Measurements from ENCODE around the gene NIF3L1.
"Not testable (repeated sequence)": the region's sequence is repeated elsewhere in the genome, so short reads cannot be mapped to it uniquely, and the experiment has no call there.

The NIF3L1 gene

DNA sequence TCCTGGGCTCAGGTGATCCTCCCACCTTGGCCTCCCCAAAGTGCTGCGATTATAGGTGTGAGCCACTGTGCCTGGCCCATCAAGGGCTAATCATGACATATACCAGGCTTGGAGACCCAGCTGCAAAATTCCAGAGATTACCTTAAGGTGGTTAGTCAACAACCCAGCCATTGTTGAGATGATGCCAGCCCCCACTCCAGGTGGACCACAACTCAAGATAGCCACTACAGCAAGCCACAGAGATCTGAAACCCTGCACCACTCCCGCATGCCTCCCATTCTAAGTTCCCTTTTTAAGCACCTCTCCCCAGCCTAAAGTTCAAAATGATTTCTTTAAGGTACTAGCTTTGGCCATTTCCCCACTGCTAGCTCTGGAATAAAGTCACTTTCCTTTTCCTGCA lies 20.2 kb upstream of the NIF3L1 start:
- no peak for DNase-seq

- no peak for DNase-seq
These were observed 18.0 kb upstream of the NIF3L1 start for GRCh38 chr2:200871151-200871550.

- DNase-seq = no peak
These were observed 15.6 kb upstream of the NIF3L1 start for GRCh38 chr2:200873560-200873959.

DNA sequence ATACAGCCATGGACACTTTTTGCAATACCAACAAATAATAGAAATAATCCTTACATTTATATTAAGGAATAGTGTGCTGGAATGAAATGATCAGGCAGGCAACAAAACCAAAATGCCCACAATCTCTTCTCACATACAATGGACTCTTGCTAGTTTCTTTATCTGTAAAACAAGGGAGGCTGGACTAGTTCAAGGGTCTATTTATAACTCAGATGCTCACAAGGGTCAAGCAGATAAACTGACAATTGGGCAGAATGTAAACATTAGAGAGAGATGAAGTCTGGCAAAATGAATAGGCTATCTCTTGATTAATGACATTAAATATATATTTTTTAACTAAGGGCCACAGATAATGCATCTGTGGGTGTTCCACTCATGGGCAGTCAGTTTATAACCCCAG lies 11.7 kb upstream of the NIF3L1 start:
- DNase-seq = no peak

DNA sequence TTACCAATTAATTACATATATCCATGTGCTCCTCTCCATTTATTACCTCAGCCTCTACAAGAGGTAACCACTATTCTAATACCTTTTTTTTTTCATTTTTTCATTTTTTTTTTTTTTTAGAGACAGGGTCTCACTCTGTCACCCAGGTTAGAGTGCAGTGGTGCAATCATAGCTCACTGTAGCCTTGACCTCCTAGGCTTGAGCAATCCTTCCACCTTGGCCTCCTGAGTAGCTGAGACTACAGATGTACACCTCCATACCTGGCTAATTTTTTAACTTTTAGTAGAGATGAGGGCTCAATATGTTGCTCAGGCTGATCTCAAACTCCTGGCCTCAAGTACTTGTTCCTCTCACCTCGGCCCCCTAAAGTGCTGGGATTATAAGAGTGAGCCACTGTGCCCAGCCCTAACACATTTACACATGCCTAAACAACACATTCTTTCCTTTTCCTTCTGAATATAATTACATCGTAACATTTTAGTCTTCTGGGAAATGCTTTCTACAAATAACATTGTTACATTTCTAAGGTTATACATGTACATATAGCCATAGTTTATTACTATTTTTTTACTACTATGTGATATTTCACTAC lies 10.8 kb upstream of the NIF3L1 start:
- DNase-seq = no peak

GRCh38 chr2:200881715-200882249 lies 7.4 kb upstream of the NIF3L1 start:
- DNase-seq = not testable (repeated sequence)

DNA sequence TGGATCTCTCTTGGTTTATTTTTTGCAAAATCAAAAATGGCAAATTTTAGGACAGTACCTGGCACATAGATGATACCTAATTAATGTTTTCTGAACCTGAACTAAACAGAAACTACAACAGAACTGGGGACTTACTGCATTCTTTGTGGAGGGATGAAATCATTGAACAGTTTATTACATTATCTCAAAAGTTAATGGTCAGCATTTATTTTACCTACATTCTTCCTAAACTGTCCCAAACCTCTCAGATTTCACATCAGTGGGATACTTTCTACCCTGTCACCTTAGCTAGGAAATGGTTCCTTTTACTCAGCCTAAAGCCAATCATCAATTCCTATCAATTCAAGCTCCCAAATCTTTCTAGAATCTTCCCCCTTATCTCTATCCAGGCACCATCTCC lies 10.3 kb downstream of the NIF3L1 start:
- no peak for DNase-seq

DNA sequence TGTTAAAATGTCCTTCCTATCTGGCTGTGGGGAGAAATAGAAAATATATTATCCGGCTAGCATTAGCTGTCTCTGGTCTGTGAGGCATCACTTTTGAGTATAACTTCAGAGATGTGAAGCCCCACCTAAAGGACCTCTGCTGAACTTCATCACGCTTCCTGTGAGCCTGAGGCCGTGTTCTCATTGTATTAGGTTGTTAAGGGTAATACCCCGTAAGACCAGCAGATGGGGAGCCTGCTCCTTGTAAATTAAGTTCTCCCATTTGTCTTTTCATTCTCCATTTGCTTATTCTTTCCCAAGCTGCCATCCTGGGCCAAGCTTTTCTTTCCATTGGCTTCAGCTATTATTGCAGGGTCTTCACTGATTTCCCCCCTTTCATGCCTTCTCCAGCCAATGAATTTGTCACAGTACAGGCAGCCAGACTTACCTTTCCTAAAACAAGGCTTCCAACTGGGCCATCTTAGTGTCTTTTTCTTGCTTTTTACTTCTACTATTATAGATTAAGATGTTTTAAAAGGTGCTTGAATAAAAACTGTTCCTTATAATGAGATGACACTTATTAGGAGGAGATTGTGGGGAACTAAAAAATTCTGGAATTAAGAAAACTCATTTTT lies 12.4 kb downstream of the NIF3L1 start:
- DNase-seq = peak in 26 of 56 donors; percentile 0 to 65 (median 8)

- DNase-seq = peak in 50 of 56 donors; percentile 1 to 81 (median 30)
These were observed 16.6 kb downstream of the NIF3L1 start for GRCh38 chr2:200905618-200906296.

DNA sequence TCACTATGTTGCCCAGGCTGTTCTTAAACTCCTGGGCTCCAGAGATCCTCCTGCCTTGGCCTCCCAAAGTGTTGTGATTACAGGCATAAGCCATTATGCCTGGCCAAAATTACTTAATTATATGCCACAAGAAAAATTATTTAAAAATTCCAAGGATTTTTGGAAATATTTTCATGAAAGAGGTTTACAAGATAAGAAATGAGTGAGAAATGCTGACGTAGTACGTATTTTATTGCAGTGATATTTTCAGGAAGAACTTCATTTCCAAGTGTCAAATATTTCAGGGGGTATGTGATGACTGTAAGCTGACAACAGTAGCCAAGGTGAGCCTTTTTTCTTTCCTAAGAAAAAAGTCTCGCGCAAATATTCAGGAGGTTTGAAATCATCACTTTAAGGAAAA lies 20.8 kb downstream of the NIF3L1 start:
- DNase-seq = no peak

DNA sequence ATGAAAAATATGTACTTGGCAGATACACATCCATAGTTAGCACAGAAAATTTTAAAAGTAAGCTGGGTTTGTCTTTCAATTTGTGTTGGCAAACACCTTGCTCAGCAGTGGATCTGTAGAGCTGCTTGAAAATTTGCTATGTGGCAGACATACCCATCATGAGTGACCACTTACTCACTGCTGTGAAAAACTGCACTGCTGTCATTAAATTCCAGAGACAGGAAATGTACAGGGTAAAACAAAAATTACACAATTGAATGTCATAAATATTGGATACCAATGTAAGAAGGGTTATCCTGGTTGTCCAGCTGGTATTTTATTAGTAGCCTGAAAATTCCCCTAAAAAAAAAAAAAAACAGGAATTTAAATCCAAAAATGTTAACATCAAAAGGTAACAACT lies 24.5 kb downstream of the NIF3L1 start:
- DNase-seq = no peak

- DNase-seq = no peak
These were observed 33.3 kb downstream of the NIF3L1 start for GRCh38 chr2:200922439-200922838.

GRCh38 chr2:200929334-200930249 lies 40.4 kb downstream of the NIF3L1 start:
- no peak for DNase-seq

DNA sequence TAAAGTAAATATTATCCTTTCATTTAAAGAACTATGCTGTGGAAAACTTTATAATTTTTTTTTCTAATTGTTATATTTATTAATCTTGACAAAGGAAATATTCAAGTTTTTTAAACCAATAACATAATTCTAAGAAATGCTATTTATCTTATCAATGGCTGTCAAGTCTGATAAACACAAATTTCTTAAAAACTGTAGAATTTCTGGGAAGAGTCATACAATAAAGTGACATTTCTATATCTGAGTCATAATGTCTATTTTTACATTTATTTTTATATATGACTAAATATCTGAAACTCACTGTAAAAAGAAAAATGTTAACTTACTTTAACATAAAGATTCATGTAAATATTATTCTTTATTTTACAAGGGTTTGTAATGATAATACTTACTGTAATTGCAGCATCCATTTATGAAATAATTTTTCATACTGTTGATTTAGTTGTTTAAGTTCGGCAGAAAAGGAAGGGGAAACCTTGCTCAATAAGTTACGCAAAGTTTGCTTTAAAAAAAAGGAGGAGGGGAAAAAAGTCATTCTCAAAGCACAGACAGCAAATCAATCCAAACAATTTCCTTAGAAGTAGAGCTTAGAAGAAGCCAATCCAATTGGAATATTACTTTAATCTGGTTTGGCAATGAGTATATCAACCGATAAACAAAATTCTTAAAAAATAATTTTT lies 41.9 kb downstream of the NIF3L1 start:
- DNase-seq = no peak

DNA sequence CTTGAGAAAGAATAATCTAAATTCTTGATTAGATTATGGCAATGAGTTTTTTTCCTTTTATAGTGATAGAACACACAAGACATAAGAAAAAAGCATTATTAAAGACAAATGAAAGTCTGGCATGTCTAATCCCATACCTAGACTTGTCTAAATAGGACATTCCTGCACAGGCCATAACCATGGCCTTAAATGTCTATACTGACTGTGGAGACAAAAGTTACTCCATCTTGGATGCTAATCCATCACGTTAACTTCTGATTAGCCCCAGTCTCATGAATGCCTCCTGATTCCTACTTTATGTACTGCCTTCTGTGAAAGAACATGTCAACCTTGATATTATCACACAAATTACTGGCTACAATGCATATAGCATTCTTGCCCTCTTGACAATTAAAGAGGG lies 50.7 kb downstream of the NIF3L1 start:
- no peak for DNase-seq

- DNase-seq = no peak
These were observed 54.4 kb downstream of the NIF3L1 start for GRCh38 chr2:200943527-200944105.

DNA sequence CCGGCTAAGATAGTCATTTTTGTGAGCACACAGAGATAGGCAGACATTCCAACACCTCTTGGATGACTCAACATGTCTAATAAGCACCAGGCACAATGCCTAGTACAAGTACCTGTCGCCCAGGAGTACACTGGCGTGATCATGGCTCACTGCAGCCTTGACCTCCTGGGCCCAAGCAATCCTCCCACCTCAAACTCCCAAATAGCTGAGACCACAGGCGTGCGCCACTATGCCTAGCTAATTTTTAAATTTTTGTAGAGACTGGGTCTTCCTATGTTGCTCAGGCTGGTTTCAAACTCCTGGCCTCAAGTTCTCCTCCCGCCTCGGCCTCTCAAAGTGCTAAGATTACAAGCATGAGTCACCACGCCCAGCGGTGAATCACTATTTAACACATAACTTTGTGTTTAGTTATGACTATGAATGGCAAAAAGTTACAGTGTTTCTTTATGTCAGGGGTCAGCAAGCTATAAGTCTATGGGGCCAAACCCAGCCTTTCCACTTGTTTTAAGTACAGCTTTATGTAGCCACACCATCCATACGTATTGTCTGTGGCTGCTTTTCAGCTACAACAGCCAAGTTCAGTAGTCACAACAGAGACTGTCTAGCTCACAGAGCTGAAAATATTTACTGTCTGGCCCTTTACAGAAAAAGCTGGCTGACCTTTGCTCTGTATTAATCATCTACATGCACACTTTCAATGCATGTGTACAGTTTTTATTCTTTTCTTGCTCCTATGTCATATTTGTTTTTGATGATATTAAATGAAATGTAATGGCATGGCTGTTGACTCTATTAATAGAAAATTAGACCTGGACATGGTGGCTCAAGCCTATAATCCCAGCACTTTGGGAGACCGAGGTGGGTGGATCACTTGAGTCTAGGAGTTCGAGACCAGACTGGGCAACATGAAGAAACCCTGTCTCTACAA lies 55.6 kb downstream of the NIF3L1 start:
- DNase-seq = no peak

- no peak for DNase-seq
These were observed 56.2 kb downstream of the NIF3L1 start for GRCh38 chr2:200945395-200945729.

DNA sequence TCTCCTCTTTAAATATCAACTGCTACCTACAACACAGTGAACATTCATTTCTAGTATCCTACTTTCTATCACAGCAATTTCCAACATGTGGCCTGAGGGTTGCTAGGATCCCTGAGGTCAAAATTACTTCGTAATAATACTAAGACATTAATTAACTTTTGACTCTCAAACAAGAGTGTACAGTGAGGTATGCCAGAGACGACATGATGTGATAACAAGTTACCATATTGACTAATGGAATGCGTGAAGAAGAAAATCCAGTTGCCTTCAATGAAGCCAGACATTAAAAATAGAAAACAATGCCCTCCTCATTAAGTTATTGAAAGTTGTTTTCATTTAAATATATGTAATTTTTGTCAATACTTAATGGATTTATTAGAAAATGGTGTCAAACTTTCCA lies 61.2 kb downstream of the NIF3L1 start:
- no peak for DNase-seq

Measured in amygdala (tissue), 56 donors.